Karpas-422 (cell line): ENCODE measurements around the gene KRT73. TPM values are rescaled to one million over a fixed set of nuclear protein-coding genes. Genes with fewer than 3 reads are reported as not detected.

Experiments used
- DNase-seq: peaks from one replicate; pipeline ENCODE4 v3.0.0-alpha.2; 2015
- H2AFZ ChIP-seq: fragments of 200-600 bp; sonication (generic); 2 replicates; pipeline ENCODE4 v1.6.1; 2014; ENCODE audit warnings: antibody characterized with exemption, low read length, mixed read lengths
- H3K27ac ChIP-seq: fragments of 200-600 bp; sonication (generic); 2 replicates; pipeline ENCODE4 v1.5.1; 2014; ENCODE audit warnings: mild to moderate bottlenecking, low read length, moderate library complexity
- H3K27me3 ChIP-seq: fragments of 200-600 bp; sonication (generic); 2 replicates; pipeline ENCODE4 v1.6.1; 2014; ENCODE audit warnings: low read length, mixed read lengths
- H3K36me3 ChIP-seq: fragments of 200-600 bp; sonication (generic); 2 replicates; pipeline ENCODE4 v1.6.1; 2014; ENCODE audit warnings: low read length, mixed read lengths; ENCODE audit not compliant: insufficient read depth
- H3K4me1 ChIP-seq: fragments of 200-600 bp; sonication (generic); 2 replicates; pipeline ENCODE4 v1.6.1; 2014; ENCODE audit warnings: mild to moderate bottlenecking, low read length, mixed read lengths
- H3K4me2 ChIP-seq: fragments of 200-600 bp; sonication (generic); 2 replicates; pipeline ENCODE4 v1.6.1; 2014; ENCODE audit warnings: low read length, low read depth, mild to moderate bottlenecking; ENCODE audit not compliant: poor library complexity, severe bottlenecking
- H3K4me3 ChIP-seq: fragments of 200-600 bp; sonication (generic); 2 replicates; pipeline ENCODE4 v1.5.1; 2014; ENCODE audit warnings: mild to moderate bottlenecking, antibody characterized with exemption, low read length, mixed read lengths
- H3K79me2 ChIP-seq: fragments of 200-600 bp; sonication (generic); 2 replicates; pipeline ENCODE4 v1.6.1; 2014; ENCODE audit warnings: mild to moderate bottlenecking, low read length, mixed read lengths
- H3K9ac ChIP-seq: fragments of 200-600 bp; sonication (generic); 2 replicates; pipeline ENCODE4 v1.6.0; 2014; ENCODE audit warnings: low read length
- H3K9me2 ChIP-seq: fragments of 200-600 bp; sonication (generic), shearing (Covaris generic); replicated peaks from 2 replicates; pipeline ENCODE4 v1.6.0; 2014; ENCODE audit warnings: mild to moderate bottlenecking, low read length, moderate library complexity; ENCODE audit not compliant: insufficient read depth
- H3K9me3 ChIP-seq: fragments of 300-700, 200-600 bp; sonication (generic); 2 replicates; pipeline ENCODE4 v1.6.1; 2014; ENCODE audit warnings: low read length, mixed read lengths
- H4K20me1 ChIP-seq: fragments of 200-600 bp; sonication (generic); 2 replicates; pipeline ENCODE4 v1.6.1; 2014; ENCODE audit warnings: mild to moderate bottlenecking, antibody characterized with exemption, low read length, low read depth; ENCODE audit not compliant: insufficient read depth
- total RNA-seq: library from RNA; depleted of rRNA; stranded (reverse); fragments of >200 nt; shearing (Covaris generic); gene quantifications from 2 replicates; pipeline ENCODE4 v1.2.3, GENCODE V29; 2014; ENCODE audit warnings: low replicate concordance

KRT73 gene
- total RNA-seq, 1 experiment from 2014 or later, result not detected

DNA sequence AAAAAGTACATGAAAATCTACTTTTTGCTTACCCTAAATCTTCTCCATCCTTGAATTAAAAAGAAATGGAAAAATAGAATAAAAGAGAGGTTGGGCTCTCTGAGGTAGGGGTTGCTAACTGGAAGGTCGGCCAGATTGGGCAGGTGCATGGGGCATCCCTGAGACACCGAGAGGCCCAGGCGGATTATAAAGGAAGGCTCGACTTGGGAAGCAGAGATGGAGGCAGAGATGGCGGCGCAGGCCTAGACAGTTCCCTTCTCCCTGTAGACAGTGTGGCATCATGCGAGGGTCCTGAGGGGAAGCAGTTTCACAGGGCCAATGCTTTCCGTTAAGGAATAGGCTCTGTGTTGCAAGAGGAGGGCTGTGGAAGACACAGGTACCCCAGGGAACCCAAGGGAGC is 41.0 kb downstream of the KRT73 start:
- Histone ChIP-seq H3K27me3 (no peaks in the 10 kb centered on the region), H3K4me3 (no peak overlapping the region), H3K4me1 (peaks cover 10% of the 10 kb centered on the region), H3K36me3 (no peaks in the 10 kb centered on the region), H3K9ac (no peak overlapping the region), H3K79me2 (no peaks in the 10 kb centered on the region), H3K4me2 (no peak overlapping the region), H2AFZ (no peak overlapping the region), H4K20me1 (no peaks in the 10 kb centered on the region; the same call in 1 of the 2 replicates), H3K9me3 (no peaks in the 10 kb centered on the region), H3K27ac (no peak overlapping the region), H3K9me2 (no peaks in the 10 kb centered on the region)
- no peak for DNase-seq

DNA sequence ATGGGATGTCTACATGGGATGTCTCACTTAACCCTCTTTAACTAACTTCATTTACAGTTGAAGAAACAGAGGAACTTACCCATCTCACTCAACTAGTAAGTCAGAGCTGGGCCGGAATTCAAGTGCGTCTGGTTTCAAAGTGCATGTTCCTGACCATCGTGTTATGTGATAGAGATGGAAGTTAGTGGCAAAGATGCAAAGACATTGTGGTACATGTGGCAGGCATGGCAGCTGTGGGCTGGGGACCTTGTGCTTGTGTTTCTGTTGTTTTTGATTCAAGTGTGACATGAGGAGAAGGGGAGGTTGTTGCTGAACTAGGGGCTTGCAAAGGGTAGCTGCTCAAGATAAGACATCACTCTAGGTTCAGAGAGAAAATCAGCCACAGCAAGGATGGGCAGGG is 42.4 kb downstream of the KRT73 start:
- DNase-seq, result no peak
- Histone ChIP-seq H2AFZ (no peak overlapping the region), H3K9ac (no peak overlapping the region), H3K79me2 (no peaks in the 10 kb centered on the region), H3K9me3 (no peaks in the 10 kb centered on the region), H3K4me3 (no peak overlapping the region), H3K27ac (no peak overlapping the region), H3K27me3 (no peaks in the 10 kb centered on the region), H3K4me2 (no peak overlapping the region), H3K36me3 (no peaks in the 10 kb centered on the region), H3K4me1 (peaks cover 10% of the 10 kb centered on the region), H3K9me2 (no peaks in the 10 kb centered on the region), H4K20me1 (no peaks in the 10 kb centered on the region; the same call in 1 of the 2 replicates)

DNA sequence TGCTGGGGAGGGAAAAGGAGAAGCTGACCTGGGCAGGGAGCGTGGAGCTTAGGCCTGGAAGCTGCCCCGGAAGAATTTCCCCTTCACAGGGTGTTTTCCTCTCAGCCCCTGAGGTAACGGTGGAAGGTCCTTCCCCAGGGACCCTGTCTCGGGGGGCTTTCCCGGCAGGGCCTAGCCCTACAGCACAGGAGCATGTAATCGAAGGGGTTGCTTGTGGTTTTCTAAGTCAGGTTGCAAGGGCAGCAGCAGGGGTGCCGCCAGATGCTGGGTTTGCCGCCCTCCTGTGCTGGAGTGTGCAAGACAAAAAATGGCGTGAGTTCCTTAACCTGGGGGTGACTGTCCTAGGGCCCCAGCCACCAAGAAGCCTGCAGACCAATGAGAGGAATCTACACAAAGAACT is 43.1 kb downstream of the KRT73 start:
- no peak overlapping the region for H2AFZ ChIP-seq
- no peaks in the 10 kb centered on the region for H3K79me2 ChIP-seq
- no peaks in the 10 kb centered on the region for H3K36me3 ChIP-seq
- no peaks in the 10 kb centered on the region for H3K27me3 ChIP-seq
- no peak overlapping the region for H3K4me3 ChIP-seq
- no peak overlapping the region for H3K27ac ChIP-seq
- no peaks in the 10 kb centered on the region for H3K9me2 ChIP-seq
- H3K9me3 ChIP-seq, result no peaks in the 10 kb centered on the region
- no peak overlapping the region for H3K4me2 ChIP-seq
- no peaks in the 10 kb centered on the region; the same call in 1 of the 2 replicates for H4K20me1 ChIP-seq
- no peak for DNase-seq
- no peak overlapping the region for H3K9ac ChIP-seq
- H3K4me1 ChIP-seq, result peaks cover 4% of the 10 kb centered on the region

DNA sequence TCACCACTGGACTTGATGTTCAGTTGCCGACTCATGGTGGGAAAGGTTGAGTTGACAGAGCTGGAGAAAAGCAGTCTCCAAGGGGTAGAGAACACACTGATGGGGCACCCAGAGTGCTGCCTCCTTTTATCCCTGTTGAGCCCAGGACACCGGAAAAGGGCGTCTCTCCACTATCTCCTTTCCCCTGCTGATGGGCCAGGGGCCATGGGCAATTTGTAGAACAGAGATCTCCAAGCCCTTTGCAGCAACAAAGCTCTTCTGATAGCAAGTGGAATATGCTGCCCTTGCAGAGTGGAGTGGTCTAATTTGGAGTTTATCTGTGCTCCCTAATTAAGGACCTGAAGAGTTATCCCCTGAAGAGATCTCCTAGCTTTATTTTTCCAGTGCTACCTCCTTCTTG is 44.6 kb downstream of the KRT73 start, which contains the start of gene KRT74:
Gene KRT74, minus strand, starts transcription at position 101 of the 400 bp plus-strand sequence. Its CDS starts 66 bp downstream, at position 35.
- no peaks in the 10 kb centered on the region; the same call in 1 of the 2 replicates for H3K4me1 ChIP-seq
- no peak for DNase-seq
- H3K9ac ChIP-seq, result no peak within 1 kb of the TSS
- no peaks in the 10 kb centered on the region for H3K36me3 ChIP-seq
- H4K20me1 ChIP-seq, result no peaks in the 10 kb centered on the region; the same call in 1 of the 2 replicates
- H2AFZ ChIP-seq, result no peak within 1 kb of the TSS
- no peak within 1 kb of the TSS for H3K4me3 ChIP-seq
- no peaks in the 10 kb centered on the region for H3K27me3 ChIP-seq
- H3K4me2 ChIP-seq, result no peak within 1 kb of the TSS
- H3K9me2 ChIP-seq, result no peaks in the 10 kb centered on the region
- H3K9me3 ChIP-seq, result no peaks in the 10 kb centered on the region
- no peak within 1 kb of the TSS for H3K27ac ChIP-seq
- no peaks in the 10 kb centered on the region for H3K79me2 ChIP-seq

DNA sequence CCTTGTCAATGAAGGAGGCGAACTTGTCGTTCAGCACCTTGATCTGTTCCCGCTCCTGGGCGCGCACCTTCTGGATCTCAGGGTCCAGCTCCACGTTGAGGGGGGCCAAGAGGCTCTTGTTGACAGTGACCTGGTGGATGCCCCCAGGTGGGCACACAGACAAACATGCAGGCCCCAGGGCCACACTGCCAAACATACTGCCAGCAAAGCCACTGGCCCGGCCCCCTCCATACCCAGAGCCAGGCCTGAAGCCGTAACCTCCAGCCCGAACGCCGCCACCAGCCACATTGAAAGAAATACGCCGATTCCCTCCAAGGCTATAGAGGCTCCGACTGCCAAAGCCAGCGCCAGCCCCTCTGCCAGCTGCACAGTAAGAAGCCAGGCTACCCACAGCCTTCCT is 45.1 kb downstream of the KRT73 start:
- Histone ChIP-seq H3K9ac (no peak overlapping the region), H3K4me1 (no peaks in the 10 kb centered on the region; the same call in 1 of the 2 replicates), H3K9me2 (no peaks in the 10 kb centered on the region), H3K27me3 (no peaks in the 10 kb centered on the region), H3K4me3 (no peak overlapping the region), H4K20me1 (no peaks in the 10 kb centered on the region; the same call in 1 of the 2 replicates), H3K4me2 (no peak overlapping the region), H3K79me2 (no peaks in the 10 kb centered on the region), H2AFZ (no peak overlapping the region), H3K36me3 (no peaks in the 10 kb centered on the region), H3K27ac (no peak overlapping the region), H3K9me3 (no peaks in the 10 kb centered on the region)
- no peak for DNase-seq

- H3K4me3 ChIP-seq, result no peak overlapping the region
- no peak overlapping the region for H3K4me2 ChIP-seq
- H3K27me3 ChIP-seq, result no peaks in the 10 kb centered on the region
- no peak overlapping the region for H3K9ac ChIP-seq
- H3K9me3 ChIP-seq, result no peaks in the 10 kb centered on the region
- DNase-seq, result no peak
- H3K36me3 ChIP-seq, result no peaks in the 10 kb centered on the region
- H2AFZ ChIP-seq, result no peak overlapping the region
- no peaks in the 10 kb centered on the region for H3K9me2 ChIP-seq
- H3K4me1 ChIP-seq, result no peaks in the 10 kb centered on the region; the same call in 1 of the 2 replicates
- no peak overlapping the region for H3K27ac ChIP-seq
- H4K20me1 ChIP-seq, result no peaks in the 10 kb centered on the region
- no peaks in the 10 kb centered on the region for H3K79me2 ChIP-seq
Observed at GRCh38 chr12:52570511-52570910, 47.8 kb downstream of the KRT73 start.

DNA sequence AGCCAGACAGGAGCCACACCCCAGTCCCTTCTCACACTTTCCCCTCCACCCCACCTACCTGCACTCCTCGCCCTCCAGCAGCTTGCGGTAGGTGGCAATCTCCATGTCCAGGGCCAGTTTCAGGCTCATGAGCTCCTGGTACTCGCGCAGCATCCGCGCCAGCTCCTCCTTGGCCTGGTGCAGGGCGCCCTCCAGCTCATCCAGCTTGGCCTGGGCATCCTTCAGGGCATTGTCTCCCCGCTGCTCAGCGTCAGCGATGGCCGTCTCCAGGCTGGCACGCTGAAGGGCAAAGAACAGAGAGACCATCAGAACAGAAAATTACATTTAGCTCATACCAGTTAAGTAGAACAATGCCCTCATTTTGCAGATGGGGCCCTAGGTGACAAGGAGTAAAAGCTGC is 50.2 kb downstream of the KRT73 start:
- Histone ChIP-seq H4K20me1 (0 out of 2 replicates have a peak, but pooled peaks cover 4% of the 10 kb centered on the region), H3K27me3 (no peaks in the 10 kb centered on the region), H3K4me2 (no peak overlapping the region), H3K27ac (no peak overlapping the region), H3K9me2 (no peaks in the 10 kb centered on the region), H3K4me1 (no peaks in the 10 kb centered on the region), H3K9ac (no peak overlapping the region), H3K36me3 (no peaks in the 10 kb centered on the region), H3K79me2 (no peaks in the 10 kb centered on the region), H2AFZ (no peak overlapping the region), H3K4me3 (no peak overlapping the region), H3K9me3 (no peaks in the 10 kb centered on the region)
- no peak for DNase-seq

DNA sequence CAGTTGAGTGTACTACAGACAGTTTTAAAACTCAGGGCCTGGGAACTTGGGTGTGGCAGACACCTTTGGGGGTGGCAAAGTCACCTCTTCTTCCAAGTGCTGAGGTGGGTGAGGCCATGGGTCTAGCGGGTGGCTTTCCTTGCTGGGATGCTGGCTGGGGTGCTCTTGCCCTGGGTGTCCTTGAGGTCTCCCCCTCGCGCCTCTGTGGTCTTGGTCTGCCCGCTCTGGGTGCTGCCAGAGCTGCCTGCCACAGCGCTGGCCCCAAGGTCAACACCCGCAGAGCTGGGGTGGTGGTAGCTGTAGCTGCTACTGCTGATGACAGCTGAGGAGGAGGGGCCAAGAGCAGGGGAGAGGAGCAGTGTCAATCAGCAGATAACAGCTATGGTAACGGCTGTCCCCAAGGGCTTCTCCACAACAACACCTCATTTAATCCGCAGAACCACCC is 51.5 kb downstream of the KRT73 start:
- H3K4me3 ChIP-seq, result no peak overlapping the region
- no peak overlapping the region for H2AFZ ChIP-seq
- H4K20me1 ChIP-seq, result 0 out of 2 replicates have a peak, but pooled peaks cover 4% of the 10 kb centered on the region
- H3K36me3 ChIP-seq, result no peaks in the 10 kb centered on the region
- no peaks in the 10 kb centered on the region for H3K9me2 ChIP-seq
- H3K27me3 ChIP-seq, result no peaks in the 10 kb centered on the region
- H3K27ac ChIP-seq, result no peak overlapping the region
- DNase-seq, result no peak
- no peaks in the 10 kb centered on the region for H3K4me1 ChIP-seq
- no peak overlapping the region for H3K9ac ChIP-seq
- no peak overlapping the region for H3K4me2 ChIP-seq
- no peaks in the 10 kb centered on the region for H3K79me2 ChIP-seq
- H3K9me3 ChIP-seq, result no peaks in the 10 kb centered on the region
